Measurements from ENCODE around the gene METTL4.

METTL4 gene, protein sequence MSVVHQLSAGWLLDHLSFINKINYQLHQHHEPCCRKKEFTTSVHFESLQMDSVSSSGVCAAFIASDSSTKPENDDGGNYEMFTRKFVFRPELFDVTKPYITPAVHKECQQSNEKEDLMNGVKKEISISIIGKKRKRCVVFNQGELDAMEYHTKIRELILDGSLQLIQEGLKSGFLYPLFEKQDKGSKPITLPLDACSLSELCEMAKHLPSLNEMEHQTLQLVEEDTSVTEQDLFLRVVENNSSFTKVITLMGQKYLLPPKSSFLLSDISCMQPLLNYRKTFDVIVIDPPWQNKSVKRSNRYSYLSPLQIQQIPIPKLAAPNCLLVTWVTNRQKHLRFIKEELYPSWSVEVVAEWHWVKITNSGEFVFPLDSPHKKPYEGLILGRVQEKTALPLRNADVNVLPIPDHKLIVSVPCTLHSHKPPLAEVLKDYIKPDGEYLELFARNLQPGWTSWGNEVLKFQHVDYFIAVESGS

DNA sequence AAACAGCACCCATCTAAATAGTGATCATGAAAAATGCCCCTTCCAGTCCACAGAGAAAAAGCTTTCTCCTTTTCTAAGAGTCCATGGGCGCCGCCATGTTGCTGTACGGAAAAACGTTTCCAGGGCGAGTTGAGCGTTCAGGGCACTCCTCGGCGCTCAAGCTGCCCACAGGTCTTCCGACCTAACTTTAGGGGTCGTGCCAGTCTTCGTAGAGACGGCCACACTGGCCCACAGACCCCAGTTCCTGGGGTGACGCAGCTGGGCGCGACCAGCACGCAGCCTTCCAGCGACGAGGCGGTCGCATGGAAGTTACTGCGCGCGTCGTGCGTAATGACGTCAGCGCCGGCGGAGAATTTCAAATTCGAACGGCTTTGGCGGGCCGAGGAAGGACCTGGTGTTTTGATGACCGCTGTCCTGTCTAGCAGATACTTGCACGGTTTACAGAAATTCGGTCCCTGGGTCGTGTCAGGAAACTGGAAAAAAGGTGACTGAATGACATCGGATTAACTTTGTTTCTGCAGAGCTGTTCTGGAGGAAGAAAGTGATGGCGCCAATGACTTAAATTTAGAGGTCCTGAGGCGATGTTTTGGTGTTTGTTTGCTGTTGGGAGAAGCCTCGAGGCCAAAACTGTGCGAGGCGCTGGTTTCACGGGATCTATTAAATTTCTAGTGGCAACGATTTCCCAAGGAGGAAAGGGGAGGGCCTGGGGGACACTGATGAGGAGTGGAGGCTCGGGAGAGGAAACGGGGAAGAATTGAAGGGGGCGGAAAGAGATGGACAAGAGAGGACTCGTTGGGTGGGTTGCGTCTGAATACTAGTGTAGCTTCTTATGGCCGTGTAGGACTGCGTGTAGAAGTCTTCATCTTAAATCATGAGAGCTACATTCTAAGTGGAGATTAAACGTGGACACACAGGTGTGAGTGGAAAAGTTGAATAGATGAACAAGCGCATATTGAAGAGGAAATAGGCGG, at the start of gene METTL4, which contains the start of gene NDC80:
Gene METTL4 (minus strand): TSS at position 306 of the 971 bp plus-strand sequence. CDS start 4,289 bp downstream, outside the sequence.
Gene NDC80 (plus strand): TSS at position 358 of the 971 bp plus-strand sequence. CDS start 1,429 bp downstream, outside the sequence.
- DNase-seq = peak; percentile 30 to 92 (median 82)

DNA sequence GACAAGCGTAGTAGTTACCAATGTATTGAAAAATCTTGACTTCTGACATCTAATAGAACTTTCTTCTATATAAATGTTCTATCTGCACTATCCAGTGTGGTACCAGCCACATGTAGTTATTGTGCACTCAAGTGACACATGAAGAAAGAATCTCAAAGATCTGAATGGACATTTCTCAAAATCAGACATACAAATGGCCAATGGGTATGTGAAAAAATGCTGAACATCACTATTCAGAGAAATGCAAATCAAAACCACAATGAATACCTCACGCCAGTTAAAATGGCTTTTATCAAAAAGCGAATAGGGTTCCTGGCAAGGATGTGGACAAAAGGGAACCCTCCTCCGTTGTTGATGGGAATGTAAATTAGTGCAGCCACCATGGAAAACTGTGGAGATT, 46.7 kb upstream of the METTL4 start:
- no peak for DNase-seq

DNA sequence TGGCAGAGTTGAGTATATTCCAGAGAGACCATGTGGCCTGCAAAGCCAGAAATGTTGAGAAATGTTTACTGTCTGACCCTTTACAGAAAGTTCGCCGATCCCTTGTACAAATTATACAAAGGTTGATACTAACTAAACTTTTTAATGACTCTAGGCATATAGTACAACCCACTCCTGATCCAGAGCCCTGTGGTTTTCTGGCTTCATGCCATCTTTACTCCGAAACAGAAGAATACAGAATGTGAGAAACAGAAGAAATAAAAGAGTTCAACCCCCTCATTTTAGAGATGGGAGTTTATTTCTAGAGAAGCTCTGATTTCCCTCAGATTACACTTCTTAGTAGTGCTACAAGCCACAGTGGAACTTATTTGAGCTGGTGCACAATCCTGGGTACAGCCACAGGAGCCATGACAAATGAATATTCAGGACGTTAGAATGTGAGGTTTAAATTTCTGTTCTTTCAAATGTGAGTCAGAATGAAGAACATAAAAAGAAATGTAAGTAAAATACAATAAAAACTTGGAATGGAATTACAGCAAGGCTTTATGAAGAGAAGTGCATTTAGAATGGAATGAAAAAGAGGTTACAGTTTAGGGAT, 46.2 kb upstream of the METTL4 start:
- DNase-seq = no peak

DNA sequence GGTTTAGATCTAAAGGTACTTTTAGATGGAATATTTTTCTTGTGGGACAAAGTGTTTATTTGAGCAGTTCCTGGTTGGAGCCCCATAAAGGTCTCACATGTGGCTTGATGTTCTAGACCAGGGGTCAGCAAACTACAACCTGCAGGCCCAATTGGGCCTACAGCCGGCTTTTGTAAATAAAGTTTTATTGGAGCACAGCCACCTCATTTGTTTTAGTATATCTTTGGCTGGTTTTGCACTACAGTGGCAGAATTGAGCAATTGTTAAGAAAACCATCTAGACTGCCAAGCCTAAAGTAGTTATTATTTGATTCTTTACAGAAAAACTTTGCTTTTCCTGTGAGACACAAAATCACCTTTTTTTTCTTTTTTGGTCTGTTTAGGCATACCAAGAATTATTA, 41.7 kb upstream of the METTL4 start:
- DNase-seq = no peak

- DNase-seq = no peak
Observed at GRCh38 chr18:2610549-2610948, 39.2 kb upstream of the METTL4 start.

DNA sequence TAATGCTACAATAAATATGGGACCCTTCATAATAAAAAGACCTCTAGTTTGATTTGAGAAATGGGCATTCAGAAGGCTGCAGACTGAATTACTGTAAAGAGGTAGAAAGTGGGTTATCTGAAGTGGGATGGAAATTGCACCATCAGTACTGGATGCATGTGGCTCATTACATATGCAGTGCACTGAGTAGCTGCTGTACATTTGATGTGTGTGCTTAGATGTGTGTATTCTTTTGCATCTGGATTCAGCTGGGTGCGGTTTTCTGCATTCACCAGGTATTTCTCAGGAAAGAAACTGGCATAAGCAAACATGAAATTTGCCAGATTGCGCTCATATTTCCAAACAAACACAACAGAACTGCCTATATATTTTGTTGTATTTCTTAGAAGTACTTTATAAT, 38.3 kb upstream of the METTL4 start:
- no peak for DNase-seq

DNA sequence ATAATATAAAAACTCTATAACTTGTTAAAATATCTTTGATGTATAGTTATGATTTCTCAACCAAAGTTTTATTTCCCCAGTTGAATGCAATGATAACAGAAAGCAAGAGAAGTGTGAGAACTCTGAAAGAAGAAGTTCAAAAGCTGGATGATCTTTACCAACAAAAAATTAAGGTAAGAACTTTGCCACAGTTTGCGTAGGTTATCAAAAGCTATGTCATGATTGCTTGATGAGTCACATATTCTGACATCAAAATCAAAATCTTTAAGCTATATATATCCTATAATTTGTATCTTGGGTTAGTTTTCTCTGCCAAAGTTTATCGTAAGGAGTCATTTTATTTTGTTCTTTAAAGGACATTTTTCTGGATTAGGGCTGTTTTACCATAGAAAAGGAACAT, 35.0 kb upstream of the METTL4 start:
- no peak for DNase-seq

- DNase-seq = no peak
Observed at GRCh38 chr18:2602844-2603243, 31.5 kb upstream of the METTL4 start.

DNA sequence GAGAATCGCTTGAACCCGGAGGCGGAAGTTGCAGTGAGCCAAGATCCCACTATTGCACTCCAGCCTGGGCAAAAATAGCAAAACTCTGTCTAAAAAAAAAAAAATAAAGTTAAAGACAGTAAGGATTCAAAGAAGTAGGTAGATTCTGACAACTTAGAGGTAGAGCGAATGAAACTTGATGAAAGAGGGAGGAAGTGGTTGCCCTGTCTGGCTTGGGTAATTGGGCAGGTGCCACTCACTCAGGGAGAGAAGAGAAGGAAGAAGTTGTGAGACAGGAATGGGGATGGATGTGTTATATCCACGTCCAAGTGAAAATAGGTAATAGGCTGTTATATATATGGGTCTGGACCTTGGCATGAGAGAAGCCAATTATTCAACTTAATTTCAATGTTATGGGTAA, 26.3 kb upstream of the METTL4 start:
- DNase-seq = no peak

DNA sequence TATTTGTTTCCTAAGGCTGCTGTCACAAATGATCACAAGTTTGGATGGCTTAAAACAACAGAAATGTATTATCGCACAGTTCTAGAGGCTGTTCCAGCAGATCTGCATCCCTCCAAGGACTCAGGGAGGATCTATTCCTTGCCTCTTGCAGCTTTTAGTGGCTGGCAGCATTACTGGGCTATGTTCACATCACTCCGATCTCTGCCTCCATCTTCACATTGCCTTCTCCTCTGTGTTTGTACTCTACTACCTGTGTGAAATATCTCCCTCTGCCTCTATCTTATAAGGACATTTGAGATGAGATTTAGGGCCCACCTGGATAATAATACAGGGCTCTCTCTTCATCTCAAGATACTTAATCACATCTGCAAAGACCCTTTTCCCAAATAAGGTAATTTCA, 19.0 kb upstream of the METTL4 start:
- no peak for DNase-seq

- no peak for DNase-seq
Observed at GRCh38 chr18:2589345-2590068, 18.2 kb upstream of the METTL4 start.

GRCh38 chr18:2588666-2589344, 17.5 kb upstream of the METTL4 start:
- no peak for DNase-seq

GRCh38 chr18:2587788-2588187, 16.5 kb upstream of the METTL4 start:
- no peak for DNase-seq

DNA sequence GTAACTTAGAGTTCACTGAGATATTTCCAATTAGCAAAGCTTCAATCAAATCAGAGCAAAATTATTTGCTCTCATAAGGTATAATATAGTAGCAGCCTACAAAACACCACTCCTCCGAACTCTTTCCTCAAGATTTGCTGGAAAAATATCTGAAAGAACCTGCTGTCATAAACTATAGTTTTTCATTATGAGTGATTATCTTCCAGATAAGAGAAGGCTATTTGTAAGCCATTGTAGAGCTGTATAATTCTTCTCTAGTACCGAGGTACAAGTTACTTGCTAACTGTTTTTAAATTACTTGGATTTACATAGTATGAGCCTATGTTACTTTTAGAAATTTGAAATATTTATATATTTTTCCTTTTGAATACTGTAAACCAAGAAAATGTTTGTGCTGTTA, 2.1 kb upstream of the METTL4 start:
- no peak for DNase-seq

GRCh38 chr18:2572892-2573291, 1.6 kb upstream of the METTL4 start:
- DNase-seq = no peak

- DNase-seq = no peak
Observed at GRCh38 chr18:2572171-2572569, 865 bp upstream of the METTL4 start.

DNA sequence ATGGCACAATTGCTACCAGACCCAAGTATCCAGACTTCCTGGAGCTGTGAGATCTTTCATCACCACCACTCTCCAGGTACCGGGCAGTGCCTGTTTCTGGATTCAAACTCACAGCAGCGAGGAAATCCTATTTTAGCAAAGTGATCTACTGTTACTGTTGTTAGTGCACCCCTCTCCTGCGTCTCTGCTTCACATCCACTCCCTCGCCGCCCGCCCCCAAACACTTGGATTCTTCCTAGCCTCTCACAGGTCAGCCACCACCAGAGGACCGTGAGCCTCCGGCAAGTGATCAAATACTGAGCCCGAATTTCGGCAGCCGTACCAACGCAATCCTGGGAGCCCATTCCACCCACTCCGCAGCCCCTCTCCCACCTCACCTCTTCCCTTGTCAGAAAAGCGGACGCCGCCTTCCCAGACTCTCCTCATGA, 519 bp downstream of the METTL4 start:
- peak in 12 of 14 donors; percentile 33 to 89 (median 78) for DNase-seq

GRCh38 chr18:2569338-2570207, 1.7 kb downstream of the METTL4 start:
- no peak for DNase-seq

GRCh38 chr18:2568605-2569004, 2.7 kb downstream of the METTL4 start:
- DNase-seq = no peak

- DNase-seq = no peak
Observed at GRCh38 chr18:2568129-2568528, 3.2 kb downstream of the METTL4 start.

All from C1 segment of cervical spinal cord (tissue), 14 donors.